Measurements from ENCODE around the gene ZNF853.

ZNF853 gene

GRCh38 chr7:6604458-6604857 lies 11.0 kb upstream of the ZNF853 start:
- DNase-seq (ENCODE audit: extremely low read depth in 1 of 2, low read depth in 1 of 2) = no peak

GRCh38 chr7:6606866-6607583 lies 8.4 kb upstream of the ZNF853 start:
- DNase-seq (ENCODE audit: extremely low read depth in 1 of 2, low read depth in 1 of 2) = no peak

- DNase-seq (ENCODE audit: extremely low read depth in 1 of 2, low read depth in 1 of 2) = no peak
Observed at GRCh38 chr7:6607651-6608051, 7.8 kb upstream of the ZNF853 start.

- DNase-seq (ENCODE audit: extremely low read depth in 1 of 2, low read depth in 1 of 2) = no peak
Observed at GRCh38 chr7:6608081-6608480, 7.3 kb upstream of the ZNF853 start.

DNA sequence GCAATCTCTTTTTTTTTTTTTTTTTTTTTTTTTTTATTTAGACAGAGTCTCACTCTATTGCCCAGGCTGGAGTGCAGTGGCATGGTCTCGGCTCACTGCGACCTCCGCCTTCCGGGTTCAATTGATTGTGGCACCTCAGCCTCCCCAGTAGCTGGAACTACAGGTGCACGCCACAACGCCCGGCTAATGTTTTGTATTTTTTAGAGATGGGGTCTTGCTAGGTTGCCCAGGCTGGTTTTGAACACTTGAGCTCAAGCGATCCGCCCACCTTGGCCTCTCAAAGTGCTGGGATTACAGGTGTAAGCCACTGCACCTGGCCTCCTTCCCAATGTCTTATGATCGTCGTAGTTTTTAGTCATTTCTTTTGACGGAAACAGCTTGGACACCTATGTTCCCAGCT lies 6.6 kb upstream of the ZNF853 start:
- DNase-seq (ENCODE audit: extremely low read depth in 1 of 2, low read depth in 1 of 2) = no peak

DNA sequence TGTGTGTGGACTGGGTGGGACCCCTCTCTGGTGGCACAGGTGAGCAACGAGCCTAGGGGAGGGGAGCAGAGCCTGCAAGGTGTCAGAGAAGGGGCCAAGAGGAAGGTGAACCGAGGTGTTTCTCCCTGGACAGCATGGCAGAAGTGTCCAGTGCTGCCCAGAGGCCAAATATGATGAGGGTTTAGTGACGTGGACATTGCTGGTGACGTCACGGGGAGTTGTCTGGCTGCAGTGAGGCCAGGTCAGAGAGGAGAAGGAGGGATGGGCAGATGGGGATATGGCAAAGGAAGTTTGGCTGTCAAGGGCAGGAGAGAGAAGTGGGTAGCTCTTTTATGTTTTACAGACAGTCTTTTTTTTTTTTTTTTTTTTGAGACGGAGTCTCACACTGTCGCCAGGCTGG lies 2.6 kb upstream of the ZNF853 start:
- DNase-seq (ENCODE audit: extremely low read depth in 1 of 2, low read depth in 1 of 2) = no peak

GRCh38 chr7:6613706-6614105 lies 1.7 kb upstream of the ZNF853 start:
- DNase-seq (ENCODE audit: extremely low read depth in 1 of 2, low read depth in 1 of 2) = no peak

- no peak for DNase-seq (ENCODE audit: extremely low read depth in 1 of 2, low read depth in 1 of 2)
Observed at GRCh38 chr7:6615723-6616555, 529 bp downstream of the ZNF853 start.

- no peak for DNase-seq (ENCODE audit: extremely low read depth in 1 of 2, low read depth in 1 of 2)
Observed at GRCh38 chr7:6616854-6617643, 1.6 kb downstream of the ZNF853 start.

GRCh38 chr7:6618621-6619020 lies 3.2 kb downstream of the ZNF853 start:
- DNase-seq (ENCODE audit: extremely low read depth in 1 of 2, low read depth in 1 of 2) = no peak

GRCh38 chr7:6619961-6620360 lies 4.6 kb downstream of the ZNF853 start:
- DNase-seq (ENCODE audit: extremely low read depth in 1 of 2, low read depth in 1 of 2) = no peak

DNA sequence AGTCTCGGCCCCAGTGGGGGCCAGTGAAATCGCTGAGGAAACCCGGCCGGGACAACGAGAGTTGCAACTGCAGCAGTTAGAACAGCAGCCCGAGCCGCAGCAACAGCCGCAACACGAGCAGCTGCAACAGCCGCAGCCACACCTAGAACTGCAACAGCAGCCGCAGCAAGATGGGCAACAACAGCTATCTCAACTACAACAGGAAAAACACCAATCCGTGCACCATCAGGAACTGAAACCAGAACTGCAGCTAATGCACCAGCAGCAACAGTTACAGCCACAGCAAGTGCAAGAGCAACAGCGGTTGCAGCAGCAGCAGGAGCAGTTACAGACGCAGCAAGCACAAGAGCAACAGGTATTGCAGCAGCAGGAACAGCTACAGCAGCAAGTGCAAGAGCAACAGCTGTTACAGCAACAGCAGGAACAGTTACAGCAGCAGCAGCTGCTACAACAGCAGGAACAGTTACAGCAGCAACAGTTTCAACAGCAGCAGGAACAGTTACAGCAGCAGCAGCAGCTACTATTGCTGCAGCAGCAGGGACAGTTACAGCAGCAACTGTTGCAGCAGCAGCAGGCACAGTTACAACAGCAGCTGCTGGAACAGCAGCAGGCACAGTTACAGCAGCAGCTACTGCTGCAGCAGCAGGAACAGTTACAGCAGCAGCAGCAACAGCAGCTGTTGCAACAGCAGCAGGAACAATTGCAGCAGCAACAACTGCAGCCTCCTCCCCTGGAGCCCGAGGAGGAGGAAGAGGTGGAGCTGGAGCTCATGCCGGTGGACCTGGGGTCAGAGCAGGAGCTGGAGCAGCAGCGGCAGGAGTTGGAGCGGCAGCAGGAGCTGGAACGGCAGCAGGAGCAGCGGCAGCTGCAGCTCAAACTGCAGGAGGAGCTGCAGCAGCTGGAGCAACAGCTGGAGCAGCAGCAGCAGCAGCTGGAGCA lies 6.1 kb downstream of the ZNF853 start:
- DNase-seq (ENCODE audit: extremely low read depth in 1 of 2, low read depth in 1 of 2) = no peak

DNA sequence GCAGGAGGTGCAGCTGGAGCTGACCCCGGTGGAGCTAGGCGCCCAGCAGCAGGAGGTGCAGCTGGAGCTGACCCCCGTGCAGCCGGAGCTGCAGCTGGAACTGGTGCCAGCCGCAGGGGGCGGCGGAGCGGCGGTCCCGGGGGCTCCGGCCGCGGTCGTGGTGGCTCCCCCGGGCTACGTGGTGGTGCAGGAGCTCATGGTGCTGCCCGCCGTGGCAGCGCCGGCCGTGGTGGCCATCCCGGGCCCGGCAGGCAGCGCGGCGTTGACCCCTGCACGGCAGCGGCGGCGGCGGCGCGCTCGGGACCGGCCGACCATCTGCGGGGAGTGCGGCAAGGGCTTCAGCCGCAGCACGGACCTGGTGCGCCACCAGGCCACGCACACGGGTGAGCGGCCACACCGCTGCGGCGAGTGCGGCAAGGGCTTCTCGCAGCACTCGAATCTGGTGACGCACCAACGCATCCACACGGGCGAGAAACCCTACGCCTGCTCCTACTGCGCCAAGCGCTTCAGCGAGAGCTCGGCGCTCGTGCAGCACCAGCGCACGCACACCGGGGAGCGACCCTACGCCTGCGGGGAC lies 6.8 kb downstream of the ZNF853 start:
- no peak for DNase-seq (ENCODE audit: extremely low read depth in 1 of 2, low read depth in 1 of 2)

DNA sequence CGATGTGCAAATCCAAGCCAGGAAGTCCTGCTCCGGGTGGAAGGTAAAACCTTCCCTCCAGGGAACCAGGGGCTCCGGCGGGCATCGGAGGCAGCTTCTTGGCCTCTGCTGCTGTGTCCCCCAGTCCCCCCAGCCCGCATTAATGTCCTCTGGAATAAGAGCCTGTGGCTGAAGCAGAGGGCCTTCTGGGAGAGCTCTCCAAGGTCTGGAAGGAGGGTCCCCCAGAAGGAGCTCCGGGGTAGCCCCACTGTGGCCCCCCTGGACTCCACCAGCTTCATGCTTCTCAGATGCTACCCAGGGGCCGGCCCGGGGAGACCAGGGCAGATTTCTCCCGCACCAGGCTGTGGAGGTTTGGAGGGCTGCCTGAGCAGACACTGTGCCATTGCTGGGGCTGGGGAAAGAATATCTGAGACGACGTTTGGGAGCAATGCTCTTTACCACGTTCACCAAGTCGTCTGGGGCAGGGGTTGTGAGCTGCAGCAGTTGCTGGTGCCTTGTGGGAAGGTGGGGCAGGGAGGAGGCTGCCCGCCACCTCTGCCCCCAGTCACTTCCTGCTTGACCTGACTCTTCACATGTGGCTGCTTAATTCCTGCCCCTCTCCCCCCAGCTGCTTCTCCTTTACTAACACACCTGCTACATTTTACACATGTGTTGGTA lies 8.3 kb downstream of the ZNF853 start:
- DNase-seq (ENCODE audit: extremely low read depth in 1 of 2, low read depth in 1 of 2) = no peak

DNA sequence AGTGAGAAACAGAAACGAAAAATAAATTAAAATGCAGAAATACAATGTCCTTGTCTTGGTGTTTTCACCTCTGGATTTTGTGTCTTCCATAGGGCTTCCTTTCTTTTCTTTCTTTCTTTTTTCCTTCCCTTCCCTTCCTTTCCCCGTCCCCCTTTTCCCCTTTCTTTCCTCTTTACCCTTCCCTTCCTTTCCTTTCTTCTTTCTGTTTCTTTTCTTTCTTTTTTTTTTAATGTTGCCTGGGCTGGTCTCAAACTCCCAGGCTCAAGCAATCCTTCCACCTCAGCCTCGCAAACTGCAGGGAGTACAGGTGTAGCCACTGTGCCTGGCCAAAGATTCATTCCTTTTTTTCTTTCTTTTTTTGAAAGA lies 8.8 kb downstream of the ZNF853 start:
- DNase-seq (ENCODE audit: extremely low read depth in 1 of 2, low read depth in 1 of 2) = no peak

- DNase-seq (ENCODE audit: extremely low read depth in 1 of 2, low read depth in 1 of 2) = no peak
Observed at GRCh38 chr7:6628045-6628444, 12.6 kb downstream of the ZNF853 start.

GRCh38 chr7:6630007-6630849 lies 14.8 kb downstream of the ZNF853 start:
- no peak for DNase-seq (ENCODE audit: extremely low read depth in 1 of 2, low read depth in 1 of 2)

DNA sequence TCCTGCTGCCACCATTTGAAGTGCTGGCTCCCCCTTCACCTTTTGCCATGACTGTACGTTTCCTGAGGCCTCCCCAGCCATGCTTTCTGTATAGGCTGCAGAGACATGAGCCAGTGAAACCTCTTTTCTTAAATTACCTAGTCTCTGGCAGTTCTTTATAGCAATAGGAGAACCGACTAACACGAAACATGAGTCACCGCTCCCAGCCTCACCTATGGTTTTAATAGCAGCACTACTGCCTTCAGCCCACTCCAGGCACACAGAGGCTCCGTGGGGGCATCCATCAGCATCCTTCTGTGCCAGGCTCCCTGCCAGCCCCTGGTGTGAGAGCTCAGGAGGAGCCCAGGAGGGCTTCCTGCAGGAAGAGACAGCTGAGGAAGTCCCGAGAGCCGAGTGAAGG lies 16.2 kb downstream of the ZNF853 start:
- DNase-seq (ENCODE audit: extremely low read depth in 1 of 2, low read depth in 1 of 2) = no peak

GRCh38 chr7:6634021-6634420 lies 18.6 kb downstream of the ZNF853 start:
- DNase-seq (ENCODE audit: extremely low read depth in 1 of 2, low read depth in 1 of 2) = no peak
